Measurements from ENCODE around the gene POLA2.
"Not testable (repeated sequence)": the region's sequence is repeated elsewhere in the genome, so short reads cannot be mapped to it uniquely, and the experiment has no call there.

POLA2 gene

DNA sequence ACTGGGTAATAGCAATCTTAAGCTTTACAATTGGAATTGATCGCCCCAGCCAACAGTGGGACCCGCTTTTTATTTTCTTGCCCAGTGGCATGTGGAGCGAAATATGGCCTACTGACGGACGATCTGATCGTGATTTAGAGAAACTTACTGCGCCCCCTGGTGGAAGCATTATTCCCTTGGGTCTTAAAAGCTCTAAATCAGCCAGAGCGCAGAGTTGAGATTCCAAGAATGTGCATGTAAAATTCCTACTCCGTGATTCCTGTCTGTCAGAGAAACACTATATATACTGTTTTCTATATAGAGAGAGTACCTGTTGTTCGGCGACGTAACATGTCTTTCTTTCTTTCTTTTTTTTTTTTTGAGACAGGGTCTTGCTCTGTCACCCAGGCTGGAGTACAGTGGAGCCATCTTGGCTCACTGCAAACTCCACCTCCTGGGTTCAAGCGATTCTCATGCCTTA lies 68.2 kb downstream of the POLA2 start:
- DNase-seq (ENCODE audit: extremely low read depth, low read depth) = peak; percentile 80
- TF ChIP-seq, protein P1, sequence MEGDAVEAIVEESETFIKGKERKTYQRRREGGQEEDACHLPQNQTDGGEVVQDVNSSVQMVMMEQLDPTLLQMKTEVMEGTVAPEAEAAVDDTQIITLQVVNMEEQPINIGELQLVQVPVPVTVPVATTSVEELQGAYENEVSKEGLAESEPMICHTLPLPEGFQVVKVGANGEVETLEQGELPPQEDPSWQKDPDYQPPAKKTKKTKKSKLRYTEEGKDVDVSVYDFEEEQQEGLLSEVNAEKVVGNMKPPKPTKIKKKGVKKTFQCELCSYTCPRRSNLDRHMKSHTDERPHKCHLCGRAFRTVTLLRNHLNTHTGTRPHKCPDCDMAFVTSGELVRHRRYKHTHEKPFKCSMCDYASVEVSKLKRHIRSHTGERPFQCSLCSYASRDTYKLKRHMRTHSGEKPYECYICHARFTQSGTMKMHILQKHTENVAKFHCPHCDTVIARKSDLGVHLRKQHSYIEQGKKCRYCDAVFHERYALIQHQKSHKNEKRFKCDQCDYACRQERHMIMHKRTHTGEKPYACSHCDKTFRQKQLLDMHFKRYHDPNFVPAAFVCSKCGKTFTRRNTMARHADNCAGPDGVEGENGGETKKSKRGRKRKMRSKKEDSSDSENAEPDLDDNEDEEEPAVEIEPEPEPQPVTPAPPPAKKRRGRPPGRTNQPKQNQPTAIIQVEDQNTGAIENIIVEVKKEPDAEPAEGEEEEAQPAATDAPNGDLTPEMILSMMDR (IDR thresholded peaks at IDR 0.05; ENCODE audit: low read depth, low read length) = peak; percentile 71

- TF ChIP-seq, protein P1 (IDR thresholded peaks at IDR 0.05; ENCODE audit: low read depth, low read length) = no peak
- no peak for DNase-seq (ENCODE audit: extremely low read depth, low read depth)
Observed at GRCh38 chr11:65330544-65330943, 68.8 kb downstream of the POLA2 start.

DNA sequence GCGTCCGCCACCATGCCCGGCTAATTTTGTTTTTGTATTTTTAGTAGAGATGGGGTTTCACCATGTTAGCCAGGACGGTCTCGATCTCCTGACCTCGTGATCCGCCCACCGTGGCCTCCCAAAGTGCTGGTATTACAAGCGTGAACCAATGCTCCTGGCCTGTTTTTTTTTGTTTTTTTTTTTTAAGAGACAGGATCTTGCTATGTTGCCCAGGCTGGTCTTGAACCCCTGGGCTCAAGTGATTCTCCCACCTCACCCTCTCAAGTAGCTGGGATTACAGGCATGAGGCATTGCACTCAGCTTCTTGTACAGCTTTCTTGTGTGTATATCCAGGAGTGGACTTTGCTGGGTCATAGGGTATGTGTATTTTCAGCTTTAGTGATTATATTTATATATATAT lies 70.8 kb downstream of the POLA2 start:
- DNase-seq (ENCODE audit: extremely low read depth, low read depth) = not testable (repeated sequence)

GRCh38 chr11:65334696-65335295 lies 73.0 kb downstream of the POLA2 start:
- TF ChIP-seq, protein P1 (IDR thresholded peaks at IDR 0.05; ENCODE audit: low read depth, low read length) = no peak
- no peak for DNase-seq (ENCODE audit: extremely low read depth, low read depth)

- TF ChIP-seq, protein P1 (IDR thresholded peaks at IDR 0.05; ENCODE audit: low read depth, low read length) = no peak
- no peak for DNase-seq (ENCODE audit: extremely low read depth, low read depth)
Observed at GRCh38 chr11:65338676-65339075, 76.9 kb downstream of the POLA2 start.

- TF ChIP-seq, protein P1 (IDR thresholded peaks at IDR 0.05; ENCODE audit: low read depth, low read length) = no peak
- DNase-seq (ENCODE audit: extremely low read depth, low read depth) = no peak
Observed at GRCh38 chr11:65340226-65340625, 78.5 kb downstream of the POLA2 start.

GRCh38 chr11:65341856-65342255 lies 80.1 kb downstream of the POLA2 start:
- TF ChIP-seq, protein P1 (IDR thresholded peaks at IDR 0.05; ENCODE audit: low read depth, low read length) = no peak
- DNase-seq (ENCODE audit: extremely low read depth, low read depth) = no peak
